ENCODE results near the gene BYSL. TPM values are rescaled to one million over a fixed set of nuclear protein-coding genes. Genes with fewer than 3 reads are reported as not detected.

The BYSL gene
- total RNA-seq, 1 donor from 2014 or later, result 36.5 TPM

DNA sequence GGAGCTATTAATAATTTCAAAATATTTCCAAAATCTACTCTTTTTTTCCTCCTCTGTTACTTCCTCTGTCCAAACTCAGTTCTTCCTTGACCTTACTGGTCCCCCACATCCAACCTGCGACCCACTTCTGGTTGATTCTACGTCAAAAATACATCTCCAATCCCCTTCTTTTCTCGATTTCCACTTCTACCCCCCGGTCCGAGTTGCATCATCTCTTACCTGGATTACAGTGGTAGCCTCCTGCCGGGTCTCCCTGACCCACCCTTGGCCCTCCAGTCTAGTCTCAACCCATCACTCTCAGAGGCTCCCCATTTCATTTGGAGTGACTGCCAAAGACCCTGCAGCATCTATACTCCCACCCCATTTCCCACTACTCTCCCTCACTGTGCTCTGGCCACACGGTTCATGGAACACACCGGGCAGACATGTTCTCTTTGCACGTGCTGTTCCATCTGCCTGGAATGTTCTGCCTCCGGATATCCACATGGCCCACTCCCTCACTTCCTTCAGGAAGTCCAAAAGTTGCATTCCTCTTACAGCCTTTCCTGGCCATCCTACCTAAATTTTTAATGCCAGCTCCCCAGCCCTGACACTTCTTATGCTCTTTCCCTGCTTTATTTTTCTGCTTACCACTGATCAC, 26.4 kb downstream of the BYSL start:
- no peaks in the 10 kb centered on the region for H3K9me3 Mint-ChIP-seq
- no peaks in the 10 kb centered on the region for H3K27me3 Mint-ChIP-seq
- DNase-seq (ENCODE audit: extremely low spot score, unreplicated experiment), result no peak
- H3K36me3 Mint-ChIP-seq, result no peaks in the 10 kb centered on the region
- H3K4me3 Mint-ChIP-seq, result no peak overlapping the region
- no peaks in the 10 kb centered on the region for H3K4me1 Mint-ChIP-seq (ENCODE audit: unreplicated experiment)
- TF ChIP-seq, protein P1, sequence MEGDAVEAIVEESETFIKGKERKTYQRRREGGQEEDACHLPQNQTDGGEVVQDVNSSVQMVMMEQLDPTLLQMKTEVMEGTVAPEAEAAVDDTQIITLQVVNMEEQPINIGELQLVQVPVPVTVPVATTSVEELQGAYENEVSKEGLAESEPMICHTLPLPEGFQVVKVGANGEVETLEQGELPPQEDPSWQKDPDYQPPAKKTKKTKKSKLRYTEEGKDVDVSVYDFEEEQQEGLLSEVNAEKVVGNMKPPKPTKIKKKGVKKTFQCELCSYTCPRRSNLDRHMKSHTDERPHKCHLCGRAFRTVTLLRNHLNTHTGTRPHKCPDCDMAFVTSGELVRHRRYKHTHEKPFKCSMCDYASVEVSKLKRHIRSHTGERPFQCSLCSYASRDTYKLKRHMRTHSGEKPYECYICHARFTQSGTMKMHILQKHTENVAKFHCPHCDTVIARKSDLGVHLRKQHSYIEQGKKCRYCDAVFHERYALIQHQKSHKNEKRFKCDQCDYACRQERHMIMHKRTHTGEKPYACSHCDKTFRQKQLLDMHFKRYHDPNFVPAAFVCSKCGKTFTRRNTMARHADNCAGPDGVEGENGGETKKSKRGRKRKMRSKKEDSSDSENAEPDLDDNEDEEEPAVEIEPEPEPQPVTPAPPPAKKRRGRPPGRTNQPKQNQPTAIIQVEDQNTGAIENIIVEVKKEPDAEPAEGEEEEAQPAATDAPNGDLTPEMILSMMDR (conservative IDR thresholded peaks at IDR 0.05), result no peak
- no peak overlapping the region for H3K27ac Mint-ChIP-seq

GRCh38 chr6:41954668-41955067, 33.4 kb downstream of the BYSL start:
- no peak for DNase-seq (ENCODE audit: extremely low spot score, unreplicated experiment)
- H3K36me3 Mint-ChIP-seq, result no peaks in the 10 kb centered on the region
- TF ChIP-seq, protein P1 (conservative IDR thresholded peaks at IDR 0.05), result no peak
- H3K9me3 Mint-ChIP-seq, result no peaks in the 10 kb centered on the region
- no peak overlapping the region for H3K27ac Mint-ChIP-seq
- H3K4me3 Mint-ChIP-seq, result no peak overlapping the region
- H3K4me1 Mint-ChIP-seq (ENCODE audit: unreplicated experiment), result no peaks in the 10 kb centered on the region
- no peaks in the 10 kb centered on the region for H3K27me3 Mint-ChIP-seq

DNA sequence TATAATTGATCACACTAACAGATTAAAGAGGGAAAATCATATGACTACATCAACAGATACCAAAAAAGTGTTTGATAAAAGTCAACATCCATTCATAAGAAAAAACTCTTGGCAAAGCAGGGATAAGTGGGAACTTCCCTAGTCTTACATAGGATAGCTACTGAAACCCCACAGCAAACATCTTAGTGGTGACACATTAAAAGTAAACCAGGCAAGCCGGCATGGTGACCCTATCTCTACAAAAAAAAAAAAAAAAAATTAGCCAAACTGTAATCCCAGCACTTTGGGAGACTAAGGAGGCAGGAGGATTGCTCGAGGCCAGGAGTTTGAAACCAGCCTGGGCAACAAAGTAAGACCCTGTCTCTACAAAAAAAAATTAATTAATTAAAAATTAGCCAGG, 34.1 kb downstream of the BYSL start:
- no peaks in the 10 kb centered on the region for H3K9me3 Mint-ChIP-seq
- TF ChIP-seq, protein P1 (conservative IDR thresholded peaks at IDR 0.05), result no peak
- no peaks in the 10 kb centered on the region for H3K36me3 Mint-ChIP-seq
- no peak for DNase-seq (ENCODE audit: extremely low spot score, unreplicated experiment)
- H3K4me1 Mint-ChIP-seq (ENCODE audit: unreplicated experiment), result no peaks in the 10 kb centered on the region
- no peak overlapping the region for H3K4me3 Mint-ChIP-seq
- no peak overlapping the region for H3K27ac Mint-ChIP-seq
- no peaks in the 10 kb centered on the region for H3K27me3 Mint-ChIP-seq

DNA sequence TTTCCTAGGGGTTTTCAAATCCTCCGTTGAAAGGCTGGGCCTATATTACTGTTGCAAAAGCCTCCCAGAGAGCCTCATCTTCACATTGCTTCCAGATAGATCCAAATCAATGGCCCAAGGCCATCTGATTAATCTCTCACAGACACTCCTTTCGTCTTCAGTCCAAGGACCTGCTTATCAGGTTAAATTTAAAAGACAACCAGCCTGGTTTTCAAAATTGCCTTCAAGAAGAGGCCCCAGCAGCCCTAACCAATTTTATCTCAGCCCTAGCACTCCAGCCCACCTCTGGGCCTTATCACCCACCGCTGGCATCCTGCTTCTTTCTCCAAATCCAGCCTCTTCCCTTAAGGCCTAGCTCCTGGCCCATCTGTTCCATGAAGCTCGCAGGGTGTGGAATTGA, 35.8 kb downstream of the BYSL start:
- peaks cover 4% of the 10 kb centered on the region for H3K4me1 Mint-ChIP-seq (ENCODE audit: unreplicated experiment)
- no peak for DNase-seq (ENCODE audit: extremely low spot score, unreplicated experiment)
- peak overlapping the region; percentile 71 for H3K27ac Mint-ChIP-seq
- H3K4me3 Mint-ChIP-seq, result peak overlapping the region; percentile 21
- H3K36me3 Mint-ChIP-seq, result peaks cover 3% of the 10 kb centered on the region
- no peaks in the 10 kb centered on the region for H3K9me3 Mint-ChIP-seq
- H3K27me3 Mint-ChIP-seq, result no peaks in the 10 kb centered on the region
- TF ChIP-seq, protein P1 (conservative IDR thresholded peaks at IDR 0.05), result no peak

DNA sequence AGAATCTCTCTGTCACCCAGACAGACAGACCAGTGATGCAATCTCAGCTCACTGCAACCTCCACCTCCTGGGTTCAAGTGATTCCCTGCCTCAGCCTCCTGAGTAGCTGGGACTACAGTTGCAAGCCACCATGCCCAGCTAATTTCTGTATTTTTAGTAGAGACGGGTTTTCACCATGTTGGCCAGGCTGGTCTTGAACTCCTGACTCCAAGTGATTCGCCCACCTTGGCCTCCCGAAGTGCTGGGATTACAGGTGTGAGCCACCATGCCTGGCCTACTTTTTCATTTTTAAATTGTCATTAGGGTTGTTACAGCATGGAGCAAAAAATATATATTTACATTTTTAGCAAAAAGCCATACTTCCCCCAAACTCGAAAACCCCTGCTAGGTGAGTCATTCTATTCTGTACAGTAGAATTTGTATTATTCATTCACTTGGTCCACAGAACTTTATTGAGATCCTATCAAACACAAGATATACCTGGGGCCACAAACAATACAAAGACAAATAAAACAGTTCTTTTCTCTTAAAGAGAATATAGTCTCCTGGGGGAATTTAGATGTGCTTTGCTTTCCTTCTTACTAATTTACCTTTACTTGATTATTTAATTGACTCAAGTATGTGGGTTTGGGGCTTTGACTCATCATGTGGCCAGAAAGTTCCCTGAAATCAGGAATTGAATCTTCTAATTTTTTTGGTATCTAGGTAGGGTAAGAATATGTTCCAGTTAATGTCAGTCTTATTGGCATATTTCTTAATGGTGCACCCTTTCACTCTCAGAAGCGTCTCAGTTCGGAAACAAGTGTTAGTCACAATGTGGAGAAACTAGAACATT, 36.9 kb downstream of the BYSL start:
- peaks cover 4% of the 10 kb centered on the region for H3K4me1 Mint-ChIP-seq (ENCODE audit: unreplicated experiment)
- DNase-seq (ENCODE audit: extremely low spot score, unreplicated experiment), result no peak

More for the DNA sequence above, 36.9 kb downstream of the BYSL start:
- Mint-ChIP-seq H3K36me3 (peaks cover 3% of the 10 kb centered on the region), H3K9me3 (no peaks in the 10 kb centered on the region), H3K27ac (no peak overlapping the region), H3K4me3 (no peak overlapping the region), H3K27me3 (no peaks in the 10 kb centered on the region)
- TF ChIP-seq, protein P1 (conservative IDR thresholded peaks at IDR 0.05), result no peak
